Activated CD8-positive, alpha-beta memory T cell treated with anti-CD3 and anti-CD28 coated beads, Interleukin-2, amount 50 U/mL, for 1 hour (primary cell): ENCODE results near the gene RASL10B.

Source experiments
- DNase-seq: peaks from one replicate; pipeline ENCODE4 v3.0.0-alpha.2; 2020; ENCODE audit errors: extremely low read depth

RASL10B gene

GRCh38 chr17:35765756-35766488, 34.5 kb downstream of the RASL10B start:
- DNase-seq: no peak

GRCh38 chr17:35766489-35766877, 35.0 kb downstream of the RASL10B start:
- DNase-seq: no peak

GRCh38 chr17:35766903-35767510, 35.6 kb downstream of the RASL10B start:
- no peak for DNase-seq

- DNase-seq: no peak
These were observed 37.4 kb downstream of the RASL10B start for GRCh38 chr17:35768797-35769196.

- no peak for DNase-seq
These were observed 38.6 kb downstream of the RASL10B start for GRCh38 chr17:35769895-35770486.

- no peak for DNase-seq
These were observed 41.7 kb downstream of the RASL10B start for GRCh38 chr17:35773129-35773528.

GRCh38 chr17:35773679-35774425, 42.4 kb downstream of the RASL10B start:
- DNase-seq: no peak

GRCh38 chr17:35774499-35774898, 43.1 kb downstream of the RASL10B start:
- DNase-seq: no peak

- no peak for DNase-seq
These were observed 43.6 kb downstream of the RASL10B start for GRCh38 chr17:35775039-35775438.

GRCh38 chr17:35775583-35775982, 44.1 kb downstream of the RASL10B start:
- DNase-seq: no peak

- no peak for DNase-seq
These were observed 47.3 kb downstream of the RASL10B start for GRCh38 chr17:35778641-35779196.

GRCh38 chr17:35780950-35781349, 49.5 kb downstream of the RASL10B start:
- no peak for DNase-seq

- DNase-seq: no peak
These were observed 53.5 kb downstream of the RASL10B start for GRCh38 chr17:35784895-35785294.

- no peak for DNase-seq
These were observed 55.5 kb downstream of the RASL10B start for GRCh38 chr17:35786941-35787432.

- DNase-seq: no peak
These were observed 57.3 kb downstream of the RASL10B start for GRCh38 chr17:35788477-35789368.

- DNase-seq: no peak
These were observed 59.4 kb downstream of the RASL10B start for GRCh38 chr17:35790841-35791240.

GRCh38 chr17:35791681-35792350, 60.4 kb downstream of the RASL10B start:
- DNase-seq: no peak
